NCI-H128 (cell line): ENCODE data around the gene PALMD.

Experiments
- DNase-seq: peaks from one replicate; lab custom pipeline; 2025; ENCODE audit not compliant: unreplicated experiment; lab: John Stamatoyannopoulos, UW

PALMD gene

DNA sequence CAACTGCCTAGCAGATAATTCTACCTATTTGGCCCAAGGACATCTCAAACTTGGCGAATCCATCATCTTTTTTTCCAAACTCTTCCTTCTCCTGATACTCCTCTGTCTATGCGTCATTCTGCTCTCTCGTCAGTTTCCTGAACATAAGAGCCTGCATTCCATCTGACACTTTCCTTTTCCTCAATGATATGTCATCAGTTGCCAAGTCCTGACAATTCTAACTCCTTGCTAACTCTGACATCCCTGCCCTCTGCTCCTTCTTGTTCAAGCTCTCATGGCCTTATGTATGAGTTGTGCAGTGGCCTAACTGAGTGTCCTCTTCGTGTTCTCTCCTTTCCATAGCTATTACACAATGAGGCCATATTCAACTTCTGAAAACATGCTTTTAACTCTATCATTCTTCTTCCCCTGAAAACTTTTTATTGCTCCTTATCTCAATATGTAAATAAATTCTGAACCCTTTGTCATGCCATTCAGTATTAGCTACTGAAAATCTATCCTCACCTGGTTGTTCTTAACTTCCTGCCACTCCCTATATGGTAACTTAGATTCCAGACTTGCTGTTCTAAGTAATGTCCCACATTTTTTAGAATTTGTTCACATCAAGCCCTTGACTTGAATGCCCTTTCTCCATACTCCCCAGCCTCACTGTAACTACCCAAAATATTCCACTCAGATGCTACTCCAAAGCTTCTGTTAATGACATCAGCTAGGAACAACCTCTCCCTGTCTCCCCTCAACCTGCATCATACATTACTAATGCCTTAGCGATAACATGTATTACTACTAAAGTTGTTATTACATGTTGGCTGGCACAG lies 11.5 kb downstream of the PALMD start:
- DNase-seq: no peak

DNA sequence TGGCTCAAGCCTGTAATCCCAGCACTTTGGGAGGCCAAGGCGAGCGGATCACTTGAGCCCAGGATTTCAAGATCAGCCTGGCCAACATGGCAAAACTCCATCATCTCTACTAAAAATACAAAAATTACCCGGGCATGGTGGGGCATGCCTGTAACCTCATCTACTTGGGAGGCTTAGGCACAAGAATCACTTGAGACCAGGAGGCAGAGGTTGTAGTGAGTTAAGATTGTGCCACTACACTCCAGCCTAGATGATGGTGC lies 12.0 kb downstream of the PALMD start:
- DNase-seq: no peak

DNA sequence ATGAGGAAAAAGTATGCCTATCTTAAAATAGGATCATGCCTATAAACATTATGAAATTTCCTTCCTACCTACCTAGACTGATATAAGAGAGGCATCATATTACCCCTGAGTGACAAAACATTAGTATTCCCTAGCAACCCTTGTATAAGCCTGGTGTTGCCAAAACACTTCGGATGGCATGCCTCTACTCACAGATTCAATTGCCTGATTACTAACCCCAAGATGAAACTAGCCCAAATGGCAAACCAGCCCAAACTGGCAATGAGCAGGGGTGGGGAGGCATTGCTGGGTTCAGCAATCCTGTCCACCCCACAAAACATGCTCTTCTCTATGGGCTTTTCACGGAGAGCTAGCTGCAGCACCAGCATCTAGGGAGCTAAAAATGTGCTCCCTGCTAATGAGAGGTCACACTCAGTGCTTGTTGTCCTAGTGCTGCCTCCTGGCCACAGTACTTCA lies 13.9 kb downstream of the PALMD start:
- no peak for DNase-seq

DNA sequence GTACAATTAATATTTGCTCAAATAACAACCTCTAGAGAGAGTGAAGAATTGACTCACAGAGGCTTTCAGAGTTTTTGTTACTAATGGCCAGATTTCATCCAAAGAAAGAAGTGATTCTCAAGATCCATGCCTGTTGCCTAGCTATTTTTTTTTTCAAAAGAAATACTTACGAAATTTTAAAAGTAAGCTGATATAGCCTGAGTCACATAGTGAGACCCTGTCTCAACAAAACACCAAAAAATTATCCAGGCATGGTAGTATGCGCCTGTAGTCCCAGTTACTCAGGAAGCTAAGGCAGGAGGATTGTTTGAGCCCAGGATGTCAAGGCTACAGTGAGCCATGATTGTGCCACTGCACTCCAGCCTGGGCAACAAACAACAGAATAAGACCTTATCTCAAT lies 14.6 kb downstream of the PALMD start:
- no peak for DNase-seq

DNA sequence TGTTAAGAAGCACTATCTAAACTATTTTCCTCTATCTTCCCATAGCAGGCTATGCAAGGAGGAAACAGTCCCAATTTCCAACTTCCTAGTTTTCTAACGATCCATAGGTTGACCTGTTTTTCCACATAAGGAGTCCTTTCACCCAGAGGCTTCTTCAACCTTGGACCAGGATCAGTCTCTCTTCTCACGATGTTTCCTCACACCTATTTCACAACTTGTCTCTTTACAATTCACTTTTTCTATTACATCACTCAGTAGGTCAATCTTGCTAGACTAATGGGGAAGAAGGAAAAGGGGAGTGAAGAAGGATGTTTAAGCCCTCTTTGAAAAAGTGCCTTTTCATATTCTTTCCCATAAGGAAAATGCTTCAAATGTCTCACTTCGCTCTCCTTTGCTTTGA lies 15.9 kb downstream of the PALMD start:
- no peak for DNase-seq

DNA sequence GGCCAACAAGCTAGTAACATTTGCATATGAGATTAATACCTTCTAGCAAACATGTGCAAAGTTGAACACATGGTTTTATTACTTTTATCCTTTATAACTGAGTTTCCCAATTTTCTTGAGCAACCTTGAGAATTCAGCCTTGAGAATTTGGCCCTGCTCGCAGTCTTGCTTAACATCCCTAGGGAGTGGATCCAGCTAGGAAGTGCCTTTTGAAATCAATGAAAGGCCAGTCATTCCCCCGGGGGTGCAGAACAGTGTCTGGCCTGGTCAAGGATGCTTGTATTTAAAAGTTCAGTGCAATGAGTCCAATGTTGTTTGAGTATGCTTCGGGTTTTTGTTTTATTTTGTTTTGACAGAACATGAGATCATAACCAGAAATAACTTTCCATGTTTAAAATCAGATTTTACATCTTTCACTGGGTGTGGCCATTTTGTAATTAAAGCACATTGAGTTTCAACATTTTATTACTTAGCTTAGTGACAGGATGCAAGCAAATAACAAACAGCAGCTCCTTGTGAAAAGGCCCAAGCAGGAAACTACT lies 16.7 kb downstream of the PALMD start:
- no peak for DNase-seq

DNA sequence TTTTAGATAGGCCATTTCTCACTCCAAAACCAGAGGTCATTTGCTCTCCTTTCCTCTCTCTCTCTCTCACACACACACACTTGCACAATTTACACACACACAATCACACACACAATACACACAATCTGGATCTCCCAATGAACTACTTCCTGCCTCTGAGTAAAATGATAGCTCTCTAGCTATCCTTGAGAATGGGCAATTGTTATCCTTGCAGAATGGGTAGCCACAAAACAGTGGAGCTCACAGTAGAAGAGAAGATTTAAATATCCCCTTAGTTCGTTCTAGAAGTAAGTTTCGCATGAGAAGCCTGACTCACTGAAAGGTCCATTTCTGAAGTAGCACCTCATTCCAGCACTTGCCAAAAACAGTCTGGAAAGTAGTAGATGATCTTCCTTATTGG lies 17.6 kb downstream of the PALMD start:
- DNase-seq: no peak

DNA sequence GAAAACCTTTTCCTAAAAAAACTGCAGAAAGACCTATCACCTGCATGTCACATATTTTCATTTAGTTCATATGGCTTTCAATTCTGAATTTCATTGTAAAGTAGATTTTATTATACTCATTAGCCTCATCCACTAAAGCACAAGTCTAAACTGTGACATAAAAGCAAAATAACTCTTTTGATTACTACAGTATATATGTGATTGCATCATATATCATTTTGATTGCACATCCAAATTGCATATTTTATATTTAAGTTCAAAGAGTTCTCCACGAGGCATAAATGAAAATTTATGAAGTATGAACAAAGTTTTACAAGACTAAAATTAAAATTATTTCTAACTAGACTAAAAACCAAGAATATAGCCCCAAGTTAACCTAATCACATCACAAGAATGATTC lies 19.3 kb downstream of the PALMD start:
- no peak for DNase-seq

DNA sequence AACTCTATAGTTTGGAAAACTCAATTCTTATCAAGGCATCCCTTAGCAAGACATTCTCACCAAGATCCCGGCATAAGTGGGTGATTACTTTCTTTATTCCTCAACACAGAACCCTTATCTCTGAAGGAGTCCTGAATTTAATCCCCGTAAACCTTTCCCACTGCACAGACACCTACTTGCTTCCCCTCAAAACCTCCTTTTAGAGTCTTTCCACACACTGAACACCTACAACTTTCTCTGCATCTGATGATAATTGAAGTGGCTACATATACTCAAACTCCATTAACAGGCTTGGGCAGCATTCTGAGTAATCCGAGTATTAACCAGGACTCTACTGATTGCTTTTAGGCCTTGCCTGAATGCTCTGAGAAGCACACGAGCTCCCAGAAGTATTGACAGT lies 23.5 kb downstream of the PALMD start:
- DNase-seq: no peak

DNA sequence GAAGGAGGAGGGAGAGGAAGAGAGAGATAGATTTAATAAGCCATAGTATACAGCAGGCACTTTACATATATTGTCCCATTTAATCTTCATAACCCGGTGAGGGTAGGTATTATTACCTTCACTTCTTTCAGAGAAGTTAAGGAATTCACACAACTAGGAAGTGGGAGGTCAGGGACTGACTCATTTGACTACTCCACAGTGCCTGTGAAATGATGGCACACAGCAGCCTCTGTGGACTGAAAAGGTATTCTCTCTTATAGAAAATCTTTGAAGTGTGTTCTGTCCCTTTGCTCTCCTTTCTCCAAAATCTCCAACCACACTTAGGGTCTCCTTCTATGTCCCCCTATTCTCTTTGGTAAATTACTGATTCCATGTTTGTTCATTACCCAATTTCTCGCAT lies 23.9 kb downstream of the PALMD start:
- no peak for DNase-seq

DNA sequence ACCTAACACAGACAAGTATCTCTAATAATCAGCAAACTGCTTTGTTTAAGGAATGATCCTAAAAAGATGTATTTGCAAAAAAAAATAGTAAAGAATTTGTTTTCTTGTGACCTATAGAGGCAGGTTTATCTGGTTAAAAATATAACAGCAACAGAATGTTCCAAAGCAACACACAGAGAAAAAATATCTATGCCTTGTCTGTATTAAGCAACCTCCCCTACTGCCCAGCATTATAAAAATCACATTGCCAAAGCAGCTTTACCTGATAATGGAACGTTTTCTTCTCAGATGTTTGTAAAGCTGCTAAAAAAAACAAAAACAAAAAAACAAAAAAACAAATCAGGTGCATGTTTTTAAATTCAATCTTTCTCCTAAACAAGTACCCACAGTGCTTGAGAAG lies 24.7 kb downstream of the PALMD start:
- no peak for DNase-seq

DNA sequence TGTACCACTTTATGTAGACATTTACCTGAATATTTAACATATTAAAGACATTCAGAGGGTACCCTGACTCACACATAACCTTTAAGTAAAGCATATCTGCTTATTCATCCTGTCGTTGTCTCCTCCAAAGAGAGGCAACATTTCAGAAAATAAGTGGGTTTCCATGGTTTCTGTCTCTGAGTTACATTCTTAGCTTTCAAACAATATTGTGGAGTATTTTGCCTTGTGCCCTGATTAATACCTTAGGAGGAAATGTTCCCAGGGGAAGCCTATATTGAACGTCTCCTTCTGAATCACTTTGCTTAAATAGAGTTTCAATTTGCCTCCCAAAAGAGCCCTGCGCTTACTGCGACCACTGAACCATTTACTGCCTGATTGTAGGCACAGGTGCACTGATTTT lies 26.1 kb downstream of the PALMD start:
- DNase-seq: no peak

DNA sequence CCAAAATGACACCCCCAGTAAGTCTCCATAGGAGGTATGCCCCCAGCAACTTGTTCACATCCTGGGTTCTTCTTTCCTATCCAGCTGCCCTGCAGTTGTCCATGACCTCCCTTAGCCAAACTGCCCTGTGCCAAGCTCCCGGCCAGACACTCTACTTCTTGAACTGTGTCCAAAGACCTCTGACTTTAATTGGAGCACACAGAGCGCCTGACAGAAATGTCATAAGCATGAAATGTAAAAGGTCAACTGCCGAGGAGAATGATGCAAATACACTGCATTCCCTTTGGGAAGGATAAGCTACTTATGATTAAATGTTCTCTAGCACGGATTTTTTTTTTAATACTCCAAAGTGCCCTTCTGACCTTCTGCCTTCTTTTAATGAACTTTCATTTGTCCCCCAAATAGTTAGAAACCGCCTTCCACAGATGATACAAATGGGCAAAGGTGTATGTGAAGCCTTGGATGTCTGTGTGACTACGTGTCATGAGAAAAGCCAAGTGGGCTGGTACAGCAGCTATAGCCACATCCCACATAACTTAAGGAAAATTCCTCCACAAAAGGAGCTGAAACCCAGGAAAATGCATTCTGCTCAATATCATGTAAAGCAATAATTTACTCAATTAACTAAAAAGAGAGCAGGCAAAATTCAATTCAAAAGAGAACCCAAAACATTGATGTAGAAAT lies 26.8 kb downstream of the PALMD start:
- no peak for DNase-seq

DNA sequence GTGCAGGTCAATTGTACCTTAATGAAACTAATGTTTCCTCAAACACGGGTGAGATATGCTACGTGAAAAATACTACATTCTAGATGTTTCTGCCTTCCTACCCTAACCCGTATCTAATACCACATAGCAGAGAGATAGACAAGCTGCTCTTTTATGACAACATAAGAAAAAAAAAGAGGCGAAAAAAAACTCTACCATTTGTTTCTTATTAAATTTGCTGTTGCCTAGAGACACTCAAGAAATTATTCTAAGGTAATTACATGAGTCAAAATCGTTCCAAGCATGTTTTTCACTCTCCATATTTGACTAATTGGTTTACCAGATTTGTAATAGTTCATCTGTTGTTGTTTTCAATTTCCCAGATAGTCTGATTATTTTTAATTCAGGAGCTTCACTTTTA lies 27.4 kb downstream of the PALMD start:
- DNase-seq: no peak

DNA sequence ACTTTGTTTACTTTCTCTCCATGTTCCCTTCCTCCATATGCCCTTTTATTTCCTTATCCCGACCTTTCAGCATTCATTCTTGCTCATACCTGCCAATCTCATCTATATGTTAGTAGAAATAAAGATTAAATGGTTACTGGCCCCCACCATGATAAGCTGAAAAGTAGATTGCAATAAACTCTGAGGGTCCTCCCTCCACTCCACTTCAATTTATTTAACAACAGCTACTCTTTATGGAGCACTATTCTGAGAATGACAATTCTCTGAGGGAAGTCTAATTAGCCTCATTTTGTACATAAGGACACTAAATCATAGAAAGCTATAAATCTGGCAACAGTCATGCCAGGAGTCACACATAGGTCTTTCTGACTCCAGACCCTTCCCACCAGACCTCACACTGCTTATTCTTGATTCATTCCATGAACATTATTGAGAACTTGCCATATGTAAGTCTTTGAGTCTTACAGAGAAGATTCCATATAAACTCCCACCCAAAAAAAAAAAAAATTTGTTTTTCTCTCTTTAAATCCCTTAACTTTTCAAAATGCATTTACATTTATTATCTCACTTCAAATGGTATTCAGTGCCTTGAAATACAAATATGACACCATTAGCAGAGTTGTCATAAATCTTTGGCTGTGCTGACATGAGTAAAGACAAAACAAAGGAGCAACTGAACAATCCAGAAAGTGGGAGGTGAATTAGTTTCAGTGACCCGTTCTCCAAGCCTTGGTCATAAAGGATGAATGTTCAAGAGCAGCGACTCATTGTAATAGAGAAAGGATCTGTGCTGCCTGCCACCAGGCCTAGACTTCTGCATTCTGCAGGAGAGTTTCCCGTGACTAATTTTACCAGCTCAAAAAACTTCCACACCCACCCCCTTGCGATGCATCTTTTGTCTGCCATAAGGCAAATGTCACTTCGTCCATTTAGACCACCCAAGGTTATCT lies 28.5 kb downstream of the PALMD start:
- DNase-seq: no peak

DNA sequence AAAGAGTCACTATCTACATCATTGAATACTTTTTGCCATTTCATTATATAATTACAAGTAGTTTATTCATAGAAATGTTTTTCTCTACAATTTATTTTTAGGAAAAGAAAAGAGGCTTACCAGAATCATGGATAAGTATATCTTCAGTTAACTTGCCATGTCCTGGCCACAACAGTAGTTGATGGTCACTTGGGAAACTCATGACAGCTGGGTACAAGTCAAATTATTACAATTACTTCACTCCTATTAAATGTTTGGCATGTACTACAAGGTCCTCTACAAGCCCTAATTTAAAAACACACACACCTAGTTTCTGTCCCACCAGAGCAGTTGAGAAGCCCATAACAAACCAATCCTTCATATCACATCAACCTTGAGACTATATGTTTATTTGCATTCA lies 29.4 kb downstream of the PALMD start:
- DNase-seq: no peak

DNA sequence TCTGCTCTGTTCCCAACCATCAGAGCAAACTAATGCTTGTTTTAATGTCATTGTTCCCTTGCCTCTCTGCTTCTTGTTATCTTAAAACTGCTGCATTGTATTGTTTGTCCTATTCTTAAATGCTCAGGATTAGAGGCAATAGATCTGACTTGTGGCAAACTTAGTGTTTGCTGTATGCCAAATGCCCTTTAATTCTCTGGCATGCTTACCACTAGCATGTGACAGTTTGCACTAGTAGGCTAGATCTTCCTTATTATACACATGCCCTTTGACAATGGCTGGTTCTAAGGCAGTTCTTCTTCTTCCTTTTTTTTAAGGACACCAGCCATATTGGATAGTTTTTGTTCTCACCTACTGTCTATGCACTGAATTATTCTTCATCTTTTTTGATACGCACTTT lies 30.1 kb downstream of the PALMD start:
- DNase-seq: no peak

DNA sequence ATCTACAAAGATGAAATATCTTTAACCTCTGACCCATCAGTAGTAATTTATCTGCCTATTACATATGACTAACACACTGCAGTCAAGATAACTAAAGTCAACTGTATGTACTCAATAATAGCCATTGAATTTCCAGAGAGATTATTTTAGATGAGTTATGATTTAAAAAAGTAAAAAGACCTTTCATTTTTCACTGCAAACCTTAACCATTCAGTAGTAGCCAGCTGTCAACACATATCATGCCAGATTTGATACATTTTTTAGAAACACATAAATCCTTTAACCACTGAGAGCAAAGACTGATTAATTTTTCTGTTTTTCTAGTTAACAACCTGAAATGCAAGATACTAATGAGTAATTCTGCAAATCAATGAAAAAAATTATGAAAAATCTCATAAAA lies 31.0 kb downstream of the PALMD start:
- no peak for DNase-seq

DNA sequence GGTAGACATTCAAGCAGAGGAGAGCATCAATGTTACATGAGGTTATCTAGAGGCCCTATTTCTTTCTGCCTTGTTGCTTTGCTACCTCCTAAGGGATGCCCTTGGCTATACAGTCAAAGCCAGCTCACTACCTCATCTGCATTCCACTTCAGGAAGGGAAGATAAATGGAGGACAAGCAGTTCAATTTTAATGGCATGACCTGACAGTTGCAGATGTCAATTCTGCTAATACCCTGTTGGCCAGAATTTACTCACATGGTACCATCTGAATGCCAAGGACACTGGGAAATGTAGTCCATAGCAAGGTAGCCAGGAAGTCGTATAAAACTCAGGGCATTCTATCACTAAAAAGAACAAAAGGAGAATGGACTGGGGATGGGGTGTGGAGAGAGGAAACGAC lies 31.5 kb downstream of the PALMD start:
- DNase-seq: no peak

DNA sequence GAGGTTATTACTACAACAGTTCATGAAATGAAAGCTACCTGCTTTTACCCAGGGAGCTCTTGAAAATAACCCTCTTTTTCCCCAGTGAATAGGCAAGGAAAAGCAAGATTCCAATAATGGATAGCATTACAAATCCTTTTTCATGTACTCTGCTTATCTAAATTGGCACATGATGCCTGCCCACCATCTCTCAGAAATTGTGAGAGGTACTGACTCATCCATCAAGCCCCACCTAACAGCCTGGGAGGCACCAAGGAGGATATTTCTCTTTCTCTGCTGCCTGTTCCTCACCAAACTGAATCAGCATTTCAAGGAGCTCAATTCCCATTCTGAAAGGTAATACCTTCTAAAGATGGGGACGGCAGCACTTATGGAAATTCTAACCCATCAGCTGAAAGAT lies 34.4 kb downstream of the PALMD start:
- no peak for DNase-seq

DNA sequence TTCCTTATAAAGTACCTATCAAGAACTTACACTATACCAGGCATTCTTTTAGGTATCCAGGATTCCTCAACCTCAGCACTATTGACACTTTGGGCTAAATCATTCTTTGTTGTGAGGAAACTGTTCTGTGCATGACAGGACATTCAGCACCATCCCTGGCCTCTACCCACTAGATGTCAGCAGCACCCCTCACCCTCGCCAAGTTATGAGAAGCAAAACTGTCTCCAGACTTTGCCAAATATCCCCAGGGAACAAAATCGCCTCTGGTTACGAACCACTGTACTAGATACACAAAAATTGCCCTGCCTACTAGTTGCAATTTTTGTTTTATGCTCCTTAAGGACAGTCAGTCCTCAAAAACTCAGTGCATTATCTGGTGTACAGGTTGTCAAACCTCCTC lies 35.7 kb downstream of the PALMD start:
- no peak for DNase-seq

DNA sequence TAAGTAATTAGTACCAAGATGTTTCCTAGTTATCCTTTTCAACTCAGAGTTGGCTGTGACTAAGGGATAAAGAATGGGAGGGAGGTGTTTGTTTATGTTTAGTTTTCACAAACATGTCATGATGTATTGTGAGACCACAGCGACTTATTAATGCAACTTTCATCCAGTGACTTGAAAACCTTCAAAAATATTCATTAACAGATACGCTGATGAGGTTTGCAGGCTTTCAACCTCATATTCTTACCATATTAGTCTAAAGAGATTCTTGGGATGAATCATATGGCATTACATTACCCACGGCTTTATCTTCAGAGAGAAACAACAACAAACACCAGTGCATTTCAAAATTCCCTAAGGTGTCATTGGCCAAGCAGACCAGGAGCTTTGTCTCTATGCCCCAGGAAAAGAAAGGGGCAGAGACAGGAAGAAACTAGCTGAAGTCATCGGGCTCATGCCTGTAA lies 36.4 kb downstream of the PALMD start:
- no peak for DNase-seq
